Urinary bladder (tissue), 2 donors: ENCODE results near the gene LIPG. TPM values are rescaled to one million over a fixed set of nuclear protein-coding genes. Genes with fewer than 3 reads are reported as not detected.

ENCODE experiments used
- polyA plus RNA-seq: library from polyadenylated mRNA; stranded (reverse); fragments of 200-250 nt; gene quantifications from one replicate; pipeline ENCODE4 v1.2.3, GENCODE V29; 2013
- total RNA-seq: library from RNA; depleted of rRNA; stranded (reverse); fragments of >200 nt; gene quantifications from one replicate; pipeline ENCODE4 v1.2.3, GENCODE V29; 2014
- donor health status: healthy.

The LIPG gene
- total and polyA plus RNA-seq, 2 donors = 0.85 to 5.0 TPM

Other genes with a start within 250 kb of the LIPG start
- 97.1 TPM for gene DYM, start 101.4 kb upstream of the LIPG start, total RNA-seq
- 31.6 TPM for gene DYM, start 101.4 kb upstream of the LIPG start, polyA plus RNA-seq
- gene C18orf32, start 74.8 kb upstream of the LIPG start, total RNA-seq = 38.3 TPM
- 81.5 TPM for gene C18orf32, start 74.8 kb upstream of the LIPG start, polyA plus RNA-seq
- 2,585 TPM for gene RPL17, start 69.6 kb upstream of the LIPG start, total RNA-seq
- 2,746 TPM for gene RPL17, start 69.6 kb upstream of the LIPG start, polyA plus RNA-seq